Measurements from ENCODE around the gene HP1BP3.
A peak's percentile ranks its signal among the peaks of the same experiment; 100 is the strongest.
"Not testable (repeated sequence)": the region's sequence is repeated elsewhere in the genome, so short reads cannot be mapped to it uniquely, and the experiment has no call there.

The HP1BP3 gene

DNA sequence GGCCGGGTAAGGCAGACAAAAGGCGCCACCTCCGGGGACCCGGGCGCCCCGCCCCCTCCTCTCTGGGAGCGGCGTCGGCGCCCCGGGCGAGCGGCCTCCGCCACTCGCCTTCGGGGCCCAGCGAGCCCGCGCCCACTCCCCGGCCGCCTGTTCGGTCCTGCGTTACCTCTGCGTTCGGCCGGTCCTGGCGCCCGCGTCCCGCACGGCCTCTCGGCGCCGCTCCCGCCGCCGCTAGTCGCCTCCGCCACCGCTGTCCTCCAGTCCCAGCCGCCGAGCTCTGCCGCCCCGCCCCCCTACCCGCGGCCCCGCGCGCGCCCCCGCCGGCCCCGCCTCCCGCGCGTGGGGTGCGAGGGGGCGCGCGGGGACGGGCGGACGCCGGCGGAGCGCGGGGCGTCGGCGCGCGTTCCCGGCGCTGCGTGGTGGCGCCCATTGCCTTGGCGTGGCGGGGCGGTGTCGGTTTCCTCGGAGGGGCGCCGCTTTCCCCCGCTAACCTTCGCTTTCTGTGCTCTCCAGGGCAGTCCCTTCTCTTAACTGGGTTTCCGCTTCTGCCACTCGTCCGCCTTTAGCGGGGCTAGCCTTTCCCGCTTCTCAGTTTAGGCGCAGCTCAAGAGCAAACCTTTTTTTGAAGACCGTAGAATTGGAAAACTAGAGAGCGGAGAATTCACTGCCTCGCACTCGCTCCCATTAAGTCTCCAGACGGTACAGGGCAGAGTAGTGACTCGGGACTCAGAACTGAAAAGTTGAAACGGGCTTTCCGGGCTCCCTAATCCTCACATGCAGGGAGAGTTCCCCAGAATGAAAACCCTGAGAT lies at the start of gene HP1BP3:
Gene HP1BP3 (minus strand): TSS at position 279 of the 811 bp plus-strand sequence. CDS start 6,867 bp downstream, outside the sequence.
- DNase-seq (ENCODE audit: low read depth), result peak; percentile 61

DNA sequence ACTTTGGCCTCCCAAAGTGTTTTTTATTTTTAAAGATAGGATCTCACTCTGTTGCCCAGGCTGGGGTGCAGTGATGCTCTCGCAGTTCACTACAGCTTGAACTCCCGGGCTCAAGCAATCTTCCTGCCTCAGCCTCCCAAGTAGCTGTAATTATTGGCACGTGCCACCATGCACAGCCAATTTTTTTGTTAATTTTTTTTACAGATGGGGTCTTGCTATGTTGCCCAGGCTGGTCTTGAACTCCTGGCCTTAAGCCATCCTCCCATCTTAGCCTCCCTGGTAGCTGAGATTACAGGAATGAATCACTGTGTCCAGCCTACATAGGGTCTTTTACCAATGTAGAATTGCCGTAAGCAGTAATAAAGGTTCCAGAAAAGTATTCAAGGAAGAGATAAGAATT lies 49.1 kb upstream of the HP1BP3 start:
- no peak for DNase-seq (ENCODE audit: low read depth)

DNA sequence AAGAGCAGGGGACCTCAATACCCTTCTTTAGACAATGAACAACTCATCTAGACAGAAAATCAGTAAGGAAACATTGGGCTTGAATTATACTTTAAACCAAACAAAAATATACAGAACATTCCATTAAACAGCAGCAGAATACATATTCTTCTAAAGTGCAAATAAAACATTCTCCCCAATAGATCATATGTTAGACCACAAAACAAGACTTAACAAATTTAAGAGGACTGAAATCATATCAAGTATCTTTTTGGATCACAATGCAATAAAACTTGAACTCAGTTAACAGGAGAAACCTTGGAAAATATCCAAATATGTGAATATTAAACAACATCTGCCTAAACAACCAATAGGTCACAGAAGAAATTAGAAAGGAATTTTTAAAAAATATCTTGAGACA lies 47.7 kb upstream of the HP1BP3 start:
- no peak for DNase-seq (ENCODE audit: low read depth)

GRCh38 chr1:20834192-20834591 lies 47.1 kb upstream of the HP1BP3 start:
- DNase-seq (ENCODE audit: low read depth), result no peak

DNA sequence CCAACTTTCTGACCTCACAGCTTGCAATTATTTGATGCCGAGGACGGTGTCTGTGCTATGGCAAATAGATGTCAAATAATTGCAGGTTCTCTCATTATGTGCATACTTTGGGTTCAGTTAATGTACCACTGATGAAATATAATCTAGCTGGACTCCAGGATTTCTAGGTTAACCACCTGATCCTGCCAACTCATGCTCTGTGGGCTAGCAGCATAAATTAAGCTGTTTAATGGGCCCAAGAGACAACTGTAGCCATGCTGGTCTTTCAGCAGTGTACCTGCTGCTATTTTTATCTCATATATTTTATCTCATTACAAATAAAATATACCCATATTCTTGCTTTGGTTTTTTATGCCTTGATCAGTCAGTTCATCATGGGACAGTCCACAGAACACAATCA lies 43.3 kb upstream of the HP1BP3 start:
- DNase-seq (ENCODE audit: low read depth), result no peak

DNA sequence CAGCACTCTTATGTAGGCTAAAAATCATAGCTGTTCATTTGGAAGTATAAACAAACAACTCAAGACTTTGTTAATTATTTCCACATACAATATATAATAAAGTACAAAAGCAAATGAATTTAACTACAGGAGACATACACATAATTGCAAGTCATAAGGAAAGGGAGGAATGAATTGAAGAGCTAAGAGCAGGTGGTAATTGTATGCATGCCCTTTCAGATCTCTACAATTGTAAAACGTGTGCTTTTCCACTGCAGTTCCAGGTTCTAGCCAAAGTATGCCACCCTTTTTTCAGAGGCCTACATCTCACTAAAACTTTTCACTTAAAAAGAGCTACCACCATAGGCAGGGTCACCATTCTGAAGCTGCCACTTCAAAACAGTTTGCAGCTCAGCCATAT lies 42.8 kb upstream of the HP1BP3 start:
- DNase-seq (ENCODE audit: low read depth), result no peak

GRCh38 chr1:20829531-20829930 lies 42.4 kb upstream of the HP1BP3 start:
- DNase-seq (ENCODE audit: low read depth), result no peak

DNA sequence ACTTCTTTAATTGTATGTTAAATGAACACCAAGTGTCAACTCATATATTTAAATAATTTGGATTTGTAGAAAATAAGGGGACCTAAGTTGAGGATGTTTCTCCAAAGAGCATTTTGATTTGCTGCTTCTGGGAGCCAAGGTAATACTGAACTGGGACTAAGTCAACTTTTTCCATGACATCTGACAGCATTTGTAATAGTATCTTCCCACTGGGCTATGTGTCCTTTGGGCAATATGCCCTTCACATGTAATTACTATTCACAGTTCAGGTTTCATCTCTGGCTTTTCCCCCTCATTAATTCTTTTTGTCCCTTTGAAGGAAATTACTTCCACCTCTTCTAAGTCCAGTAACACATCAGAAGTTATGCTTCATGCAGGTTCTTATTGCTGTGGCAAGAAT lies 36.7 kb upstream of the HP1BP3 start:
- no peak for DNase-seq (ENCODE audit: low read depth)

GRCh38 chr1:20821466-20821865 lies 34.4 kb upstream of the HP1BP3 start:
- DNase-seq (ENCODE audit: low read depth), result no peak

GRCh38 chr1:20819818-20820217 lies 32.7 kb upstream of the HP1BP3 start:
- no peak for DNase-seq (ENCODE audit: low read depth)

GRCh38 chr1:20814534-20814871 lies 27.4 kb upstream of the HP1BP3 start:
- no peak for DNase-seq (ENCODE audit: low read depth)

DNA sequence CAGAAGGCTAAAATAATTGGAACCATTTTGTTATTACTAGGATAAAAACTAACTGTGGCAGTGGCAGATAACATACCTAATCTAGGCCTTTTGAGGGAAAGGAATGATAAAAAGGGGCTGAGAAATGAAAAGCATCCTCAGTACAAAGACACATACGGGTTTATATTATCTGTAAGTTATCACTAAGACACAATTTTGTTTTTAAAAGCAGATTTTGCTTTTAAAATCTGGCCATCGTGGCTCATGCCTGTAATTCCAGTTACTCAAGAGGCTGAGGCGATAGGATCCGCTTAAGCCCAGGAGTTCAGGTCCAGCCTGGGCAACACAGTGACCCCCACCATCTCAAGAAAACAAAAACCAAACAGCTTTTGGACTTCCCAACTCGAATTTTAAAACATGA lies 24.8 kb upstream of the HP1BP3 start:
- no peak for DNase-seq (ENCODE audit: low read depth)

DNA sequence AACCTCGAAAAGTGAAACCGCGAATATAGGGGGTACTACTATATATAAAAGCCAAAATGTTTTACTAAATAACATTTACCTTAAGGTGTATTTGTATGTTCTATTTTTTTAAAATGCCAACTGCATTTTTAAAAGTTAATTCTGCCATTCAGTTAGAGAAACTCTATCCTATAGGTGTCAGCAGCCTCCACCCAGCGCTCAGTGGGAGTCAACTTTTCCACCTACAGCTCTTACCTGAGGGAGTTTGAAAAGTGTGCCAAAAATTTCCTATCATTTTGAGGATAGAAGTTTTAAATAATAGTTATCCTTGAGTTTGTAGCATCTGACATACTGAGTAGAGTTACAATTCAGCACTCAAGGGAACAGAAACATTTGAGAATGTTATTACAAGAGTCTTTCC lies 6.1 kb upstream of the HP1BP3 start:
- no peak for DNase-seq (ENCODE audit: low read depth)

GRCh38 chr1:20792196-20792595 lies 5.1 kb upstream of the HP1BP3 start:
- DNase-seq (ENCODE audit: low read depth), result peak; percentile 95

DNA sequence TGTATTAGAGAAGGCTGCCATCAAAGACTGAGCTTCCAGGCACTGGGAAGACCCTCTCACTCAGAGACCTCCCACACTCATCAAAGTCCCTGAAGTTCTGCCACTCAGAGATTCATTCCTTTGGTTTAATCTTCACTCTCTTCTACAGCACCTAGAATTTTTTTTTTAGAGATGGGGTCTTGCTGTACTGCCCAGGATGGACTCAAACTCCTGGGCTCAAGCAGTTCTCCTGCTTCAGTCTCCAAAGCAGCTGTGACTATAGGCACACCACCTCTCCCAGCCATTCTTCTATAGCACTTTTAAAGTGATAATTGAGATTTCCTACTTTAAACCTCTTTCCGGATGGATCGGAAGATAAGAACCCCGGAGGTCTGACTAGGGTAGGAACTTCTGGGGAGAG lies 3.7 kb upstream of the HP1BP3 start:
- DNase-seq (ENCODE audit: low read depth), result no peak

- not testable (repeated sequence) for DNase-seq (ENCODE audit: low read depth)
These were observed 2.5 kb upstream of the HP1BP3 start for GRCh38 chr1:20789598-20789997.

DNA sequence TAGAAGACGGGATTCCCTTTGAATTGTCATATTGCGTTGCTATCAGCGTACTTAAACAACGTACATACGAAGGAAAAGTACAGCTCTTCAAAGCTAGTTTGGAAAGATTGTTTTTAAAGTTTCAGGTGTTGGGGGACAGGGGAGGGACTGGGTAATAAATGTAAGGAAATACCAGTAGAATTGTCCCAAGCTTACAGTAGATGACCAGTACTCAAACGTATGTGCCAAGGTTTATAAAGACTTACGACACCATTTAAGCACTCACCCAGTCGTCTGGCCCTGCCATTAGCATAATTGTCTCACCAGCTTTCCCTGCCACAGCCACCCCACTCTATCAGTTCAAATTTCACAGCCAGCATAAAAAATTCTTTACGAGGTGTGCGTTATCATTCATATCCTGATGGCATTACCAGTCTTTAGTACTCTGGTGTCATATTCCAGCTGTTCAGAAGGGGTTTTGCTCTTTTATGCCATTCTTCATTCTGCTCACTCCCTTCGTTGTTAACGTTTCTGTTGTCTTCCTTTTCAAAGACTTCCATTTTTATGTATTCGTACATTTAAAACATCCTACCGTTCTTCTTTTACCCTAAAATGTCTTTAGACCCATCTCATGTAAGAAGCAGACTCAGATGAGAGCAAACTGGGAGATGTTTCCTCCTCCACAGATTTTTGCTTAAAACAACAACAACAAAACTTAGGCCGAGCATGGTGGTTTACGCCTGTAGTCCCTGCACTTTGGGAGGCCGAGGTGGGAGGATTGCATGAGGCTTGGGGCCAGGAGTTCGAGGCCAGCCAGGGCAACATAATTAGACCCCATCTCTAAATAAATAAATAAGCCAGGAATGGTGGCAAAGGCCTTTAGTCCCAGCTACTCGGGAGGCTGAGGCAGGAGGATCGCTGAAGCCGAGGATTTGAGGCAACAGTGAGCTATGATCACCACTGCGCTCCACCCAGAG lies 1.0 kb upstream of the HP1BP3 start:
- peak; percentile 76 for DNase-seq (ENCODE audit: low read depth)

GRCh38 chr1:20786253-20787028 lies 666 bp downstream of the HP1BP3 start:
- DNase-seq (ENCODE audit: low read depth), result peak; percentile 93

DNA sequence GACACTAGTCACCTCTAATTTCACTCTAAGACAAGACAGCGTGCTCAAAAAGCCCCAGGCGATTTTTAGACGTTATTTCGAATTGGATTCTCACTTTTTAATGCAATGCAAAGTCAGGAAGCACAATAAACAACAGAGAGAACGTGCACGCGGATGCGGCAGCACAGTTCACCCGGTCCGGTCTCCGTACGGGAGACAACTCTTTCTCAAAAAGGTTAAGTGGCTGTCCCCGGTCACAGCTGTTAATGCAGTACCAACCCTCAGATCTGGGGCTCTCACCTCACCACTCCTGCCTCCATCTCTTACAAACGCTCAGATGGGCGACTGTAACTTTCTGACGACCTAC lies 1.2 kb downstream of the HP1BP3 start:
- no peak for DNase-seq (ENCODE audit: low read depth)

- DNase-seq (ENCODE audit: low read depth), result no peak
These were observed 11.4 kb downstream of the HP1BP3 start for GRCh38 chr1:20775700-20776099.

DNA sequence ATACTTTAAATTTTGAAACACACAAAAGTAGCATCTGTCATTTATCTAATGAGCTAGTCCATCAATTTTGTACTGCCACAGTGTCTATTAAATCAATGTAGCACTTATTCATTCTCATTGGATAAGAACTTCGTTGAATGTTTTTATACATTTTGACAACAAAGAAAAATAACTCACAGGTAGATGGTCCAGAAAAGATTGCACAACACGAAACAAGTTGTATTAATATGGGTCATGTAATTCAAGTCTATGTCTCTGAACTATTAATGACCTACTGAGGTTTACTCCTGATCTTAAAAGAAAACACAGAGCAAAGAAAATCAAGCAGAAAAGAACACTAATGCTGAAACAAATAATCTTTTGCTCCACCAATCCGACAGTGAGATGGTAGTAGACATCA lies 15.3 kb downstream of the HP1BP3 start:
- no peak for DNase-seq (ENCODE audit: low read depth)

DNA sequence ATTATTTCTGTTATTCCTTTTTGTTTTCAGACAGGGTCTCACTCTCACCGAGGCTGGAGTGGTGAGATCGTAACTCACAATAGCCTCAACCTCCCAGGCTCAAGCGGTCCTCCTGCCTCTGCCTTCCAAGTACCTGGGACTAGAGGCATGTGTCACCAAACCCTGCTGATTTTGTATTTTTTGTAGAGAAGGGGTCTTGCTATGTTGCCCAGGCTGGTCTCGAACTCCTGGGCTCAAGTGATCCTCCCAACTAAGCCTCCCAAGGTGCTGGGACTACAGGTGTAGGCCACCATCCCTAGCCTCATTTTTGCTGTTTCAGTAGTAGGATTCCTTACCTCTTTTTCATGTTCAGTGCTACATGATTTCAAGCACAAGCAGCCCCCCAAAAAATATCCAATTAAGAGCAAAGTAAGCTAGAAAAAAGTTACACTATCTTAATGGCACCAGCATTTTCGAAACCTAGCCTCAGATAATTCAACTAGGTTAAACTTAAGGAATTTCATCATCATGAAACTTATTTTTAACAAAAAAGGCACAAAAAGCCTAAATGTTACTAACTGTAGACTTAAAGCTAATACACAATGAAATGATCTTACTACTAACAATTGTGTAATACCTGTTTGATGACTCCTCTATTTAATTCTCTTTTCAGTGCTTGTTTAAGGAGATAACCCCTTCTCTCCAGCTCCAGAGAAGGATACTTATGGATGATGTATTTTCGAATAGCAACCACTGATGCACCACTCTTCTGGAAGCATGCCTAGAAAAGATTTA lies 16.6 kb downstream of the HP1BP3 start:
- no peak for DNase-seq (ENCODE audit: low read depth)

Data from iris pigment epithelial cell (primary cell).